NOMO-1 (cell line): ENCODE measurements around the gene PTPN1.
"Not testable (repeated sequence)": the region's sequence is repeated elsewhere in the genome, so short reads cannot be mapped to it uniquely, and the experiment has no call there.

ENCODE experiments used
- DNase-seq, 2 experiments: peaks; one replicate each; lab custom pipeline; 2025; ENCODE audit not compliant: unreplicated experiment in 2 of 2; lab: John Stamatoyannopoulos, UW

The PTPN1 gene

GRCh38 chr20:50602432-50603088 is 92.4 kb downstream of the PTPN1 start:
- DNase-seq, result no peak

GRCh38 chr20:50604451-50604850 is 94.3 kb downstream of the PTPN1 start:
- DNase-seq, result no peak

- no peak for DNase-seq
These were observed 95.0 kb downstream of the PTPN1 start for GRCh38 chr20:50605136-50605535.

DNA sequence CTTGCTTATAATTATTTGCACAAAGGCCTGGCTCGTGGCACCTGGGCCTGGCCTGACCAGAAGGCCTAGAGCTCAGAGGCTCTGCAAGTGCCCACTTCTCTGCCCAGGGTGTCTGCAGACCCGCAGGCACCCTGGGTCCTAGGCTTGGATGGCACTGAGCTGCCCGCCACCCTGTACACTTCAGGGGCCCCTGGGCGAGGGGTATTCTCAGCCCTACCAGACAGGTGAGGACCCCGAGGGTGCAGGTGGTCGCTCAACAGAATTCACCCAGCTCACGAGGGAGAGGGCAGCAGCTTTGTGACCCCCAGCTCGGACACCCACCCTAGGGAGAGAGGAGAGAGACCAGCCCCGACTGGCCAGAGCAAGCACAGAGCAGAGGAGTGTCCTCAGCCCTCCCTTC is 97.3 kb downstream of the PTPN1 start:
- no peak for DNase-seq

DNA sequence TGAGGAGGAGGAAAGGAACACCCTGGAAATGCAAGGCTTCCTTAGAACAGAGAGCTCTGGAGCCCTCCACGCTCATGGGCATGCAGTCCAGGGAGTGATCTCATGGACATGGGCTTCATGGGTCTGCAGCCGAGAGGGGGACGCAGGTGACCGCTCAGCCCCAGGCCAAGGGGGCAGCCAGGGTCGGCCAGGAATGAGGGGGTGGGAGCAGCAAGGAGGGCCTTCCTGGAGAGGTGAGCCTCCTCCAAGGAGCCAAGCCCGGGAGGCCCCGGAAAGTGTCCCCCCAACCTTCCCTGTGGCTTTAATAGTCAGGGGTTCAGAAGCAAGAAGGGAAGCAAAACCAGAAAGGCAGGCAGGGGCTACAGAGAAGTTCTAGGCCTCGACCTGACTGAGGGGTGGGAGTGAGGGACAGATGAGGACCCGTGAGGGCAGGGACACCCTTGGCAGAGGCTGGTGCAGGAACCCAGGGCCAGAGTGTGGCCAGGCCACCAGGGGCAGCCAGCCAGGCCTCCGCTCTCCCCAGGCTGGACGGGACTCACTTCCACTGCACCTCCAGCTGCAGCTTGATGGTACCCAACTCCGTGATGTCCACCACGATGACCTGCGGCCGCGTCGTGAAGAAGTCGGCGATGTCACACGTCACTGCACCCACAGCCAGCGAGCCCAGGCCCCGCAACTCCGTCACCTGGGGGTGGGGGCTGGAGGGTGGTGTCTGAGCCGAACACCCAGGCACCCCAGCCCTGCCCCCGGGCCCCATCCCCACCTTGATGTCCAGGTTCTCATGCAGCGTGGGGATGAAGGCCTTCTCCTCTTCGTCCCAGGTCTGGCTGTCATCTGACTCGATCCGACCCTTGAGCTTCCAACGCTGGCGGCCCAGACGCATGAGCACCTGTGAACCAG is 97.9 kb downstream of the PTPN1 start:
- no peak for DNase-seq

GRCh38 chr20:50608750-50609104 is 98.5 kb downstream of the PTPN1 start:
- no peak for DNase-seq

DNA sequence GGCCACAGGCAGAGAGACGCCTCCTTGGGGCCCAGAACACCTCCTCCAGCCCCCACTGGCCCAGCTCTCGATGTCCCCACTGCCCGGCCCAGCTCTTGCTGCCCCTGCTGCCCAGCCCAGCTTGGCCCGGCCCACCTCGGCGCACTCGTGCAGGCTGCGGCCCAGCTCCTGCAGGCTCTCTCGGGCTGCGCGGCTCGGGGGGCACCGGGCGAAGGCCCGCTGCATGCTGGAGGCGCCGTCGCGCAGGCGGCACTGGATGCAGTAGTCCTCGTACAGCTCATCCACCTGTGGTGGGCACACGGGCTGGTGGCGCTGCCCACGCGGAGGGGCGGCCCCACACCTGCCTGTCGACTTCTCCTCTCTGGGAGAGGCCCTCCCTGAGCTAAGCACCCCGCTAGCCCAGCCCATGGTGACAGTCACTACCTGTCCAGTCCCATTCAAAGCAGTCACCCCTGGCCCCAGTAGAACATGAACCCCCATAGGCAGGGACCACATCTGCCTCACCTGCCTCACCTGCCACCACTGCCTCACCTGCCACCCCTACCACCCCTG is 99.3 kb downstream of the PTPN1 start:
- no peak for DNase-seq

DNA sequence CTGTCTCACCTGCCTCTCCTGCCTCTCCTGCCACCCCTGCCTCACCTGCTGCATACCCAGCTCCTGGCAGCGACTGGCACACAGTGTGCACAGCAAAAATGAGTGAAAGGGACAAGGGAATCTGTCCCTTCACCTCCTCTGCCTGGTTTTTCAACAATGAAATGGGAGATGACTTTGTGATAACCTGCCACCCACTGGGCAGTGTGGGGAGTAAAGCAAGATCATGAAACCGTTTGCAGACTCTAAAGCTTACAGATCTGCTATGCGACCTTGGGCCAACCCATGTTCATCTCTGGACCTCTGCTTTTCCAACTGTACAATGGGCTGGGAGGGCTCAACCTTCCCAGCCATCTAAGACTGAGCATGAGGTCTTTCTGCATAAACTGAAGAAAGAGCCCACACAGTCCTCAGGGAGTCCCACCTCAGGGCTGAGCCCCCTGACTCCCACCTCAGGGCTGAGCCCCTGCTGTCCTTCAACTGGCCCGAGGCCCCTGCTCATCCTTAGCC is 100.1 kb downstream of the PTPN1 start:
- DNase-seq, result no peak

GRCh38 chr20:50611128-50611810 is 101.1 kb downstream of the PTPN1 start:
- no peak for DNase-seq

DNA sequence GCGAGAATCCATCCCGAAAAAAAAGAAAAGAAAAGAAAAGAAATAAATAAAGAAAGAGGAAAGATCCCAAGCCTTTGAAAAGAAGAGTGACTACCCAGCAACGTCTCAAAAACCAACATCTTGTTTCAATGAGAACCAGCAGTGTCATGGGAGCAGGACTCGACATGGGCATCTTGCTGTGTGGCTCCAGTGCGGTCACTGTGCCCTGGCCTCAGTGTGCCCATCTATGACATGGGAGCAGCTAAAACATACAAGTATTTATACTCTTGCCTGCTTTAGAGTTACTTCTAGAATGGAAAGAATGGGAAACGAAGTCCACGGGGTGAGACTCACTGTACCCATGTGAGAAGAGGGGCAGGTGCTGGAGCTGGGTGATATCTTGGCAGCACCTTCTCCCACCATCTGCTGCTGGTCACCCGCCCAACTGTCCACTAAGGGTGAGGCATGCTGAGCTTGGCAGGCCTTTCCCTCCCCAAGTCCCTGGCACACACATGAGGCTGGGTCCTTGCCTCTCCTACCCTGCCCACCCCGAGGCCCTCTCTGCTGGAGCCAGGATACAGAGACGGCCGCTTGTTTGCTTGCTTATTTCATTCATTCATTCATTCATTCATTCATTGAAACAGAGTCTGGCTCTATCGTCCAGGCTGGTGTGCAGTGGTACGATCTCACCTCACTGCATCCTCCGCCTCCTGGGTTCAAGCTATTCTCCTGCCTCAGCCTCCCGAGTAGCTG is 103.4 kb downstream of the PTPN1 start:
- DNase-seq, result no peak

DNA sequence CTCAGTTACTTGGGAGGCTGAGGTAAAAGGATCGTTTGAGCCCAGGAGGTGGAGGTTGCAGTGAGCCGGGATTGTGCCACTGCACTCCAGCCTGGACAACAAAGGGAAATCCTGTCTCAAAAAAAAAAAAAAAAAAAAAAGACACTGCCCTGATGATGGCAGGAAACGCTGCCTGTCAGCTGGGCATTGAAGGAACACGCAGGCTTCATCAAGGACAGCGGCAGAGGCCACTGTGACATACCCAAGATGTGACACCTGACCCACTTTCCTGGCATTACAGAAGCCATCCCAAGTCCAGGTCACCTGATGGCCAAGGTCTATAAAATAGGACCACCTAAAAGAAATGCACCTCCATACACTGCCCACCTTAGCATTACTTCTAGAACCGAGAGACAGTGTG is 105.2 kb downstream of the PTPN1 start:
- DNase-seq, result no peak

GRCh38 chr20:50617022-50617421 is 106.8 kb downstream of the PTPN1 start:
- no peak for DNase-seq

DNA sequence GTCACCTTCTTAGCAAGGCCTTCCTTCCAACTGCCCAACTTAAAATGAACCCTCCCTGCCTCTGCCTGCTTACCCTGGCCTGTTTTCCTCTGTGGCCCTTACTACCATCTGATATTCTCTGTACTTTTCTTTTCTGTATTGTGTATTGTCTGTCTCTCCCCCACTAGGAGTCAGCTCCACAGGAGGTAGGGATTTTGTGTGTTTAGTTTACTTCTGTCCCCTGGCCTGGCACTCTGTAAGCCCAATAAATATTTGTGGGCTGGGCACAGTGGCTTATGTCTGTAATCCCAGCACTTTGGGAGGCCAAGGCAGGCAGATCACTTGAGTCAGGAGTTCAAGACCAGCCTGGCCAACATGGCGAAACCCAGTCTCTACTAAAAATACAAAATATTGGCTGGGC is 108.4 kb downstream of the PTPN1 start:
- DNase-seq, result no peak

- DNase-seq, result not testable (repeated sequence)
These were observed 110.3 kb downstream of the PTPN1 start for GRCh38 chr20:50620459-50620858.

GRCh38 chr20:50621068-50621665 is 111.0 kb downstream of the PTPN1 start:
- no peak for DNase-seq

GRCh38 chr20:50624351-50625016 is 114.3 kb downstream of the PTPN1 start:
- DNase-seq, result no peak

- peak; percentile 41 to 44 for DNase-seq
These were observed 115.9 kb downstream of the PTPN1 start for GRCh38 chr20:50625986-50626677.

GRCh38 chr20:50627747-50628146 is 117.6 kb downstream of the PTPN1 start:
- DNase-seq, result no peak

- DNase-seq, result no peak
These were observed 118.1 kb downstream of the PTPN1 start for GRCh38 chr20:50628332-50628731.
